Right lobe of liver (tissue), 6 donors: Measurements from ENCODE around the gene DHRS4. TPM values are rescaled to one million over a fixed set of nuclear protein-coding genes. Genes with fewer than 3 reads are reported as not detected.

Source experiments
- ATAC-seq, 4 donors: fragments of 200-7000 bp; cut with Tn5 transposase; one replicate each; pipeline ENCODE4 v1.9.1; 2020; ENCODE audit warnings: mild to moderate bottlenecking in 4 of 4, moderate library complexity in 4 of 4
- DNase-seq, 3 donors: peaks; one replicate each; pipeline ENCODE4 v3.0.0-alpha.2; 2020
- H3K27ac ChIP-seq, 3 donors: fragments of 200-600 bp; one replicate each; pipeline ENCODE4 v1.8.0; 2022
- H3K27me3 ChIP-seq, 2 donors: fragments of 200-600 bp; one replicate each; pipeline ENCODE4 v1.8.0; 2022
- H3K36me3 ChIP-seq, 4 donors: fragments of 200-600 bp; sonication (generic) in 1 of 4; one replicate each; pipeline versions ENCODE4 v1.5.1 to v1.8.0; 2017 to 2022; ENCODE audit warnings: control low read depth in 1 of 4
- H3K4me1 ChIP-seq, 4 donors: fragments of 200-600 bp; sonication (generic) in 1 of 4; one replicate each; pipeline versions ENCODE4 v1.5.1 to v1.8.0; 2017 to 2022; ENCODE audit warnings: control low read depth in 1 of 4
- H3K4me3 ChIP-seq, 3 donors: fragments of 200-600 bp; one replicate each; pipeline ENCODE4 v1.8.0; 2022
- H3K9me3 ChIP-seq, 4 donors: fragments of 200-600 bp; sonication (generic) in 1 of 4; one replicate each; pipeline versions ENCODE4 v1.5.1 to v1.8.0; 2017 to 2022; ENCODE audit warnings: control low read depth in 1 of 4
- POLR2A ChIP-seq: fragments of 450-650 bp; IDR thresholded peaks from one replicate; pipeline ENCODE4 v1.6.1; 2017; ENCODE audit warnings: antibody characterized with exemption, mild to moderate bottlenecking
- WGBS: methylation state at CpG from one replicate; pipeline ENCODE4 v1.1.6; 2018; ENCODE audit warnings: low coverage, low lambda C conversion rate; ENCODE audit not compliant: insufficient coverage; ENCODE audit errors: missing lambda C conversion rate; 5-methylcytosine and 5-hydroxymethylcytosine counted together
- intact Hi-C, 2 donors: fragments of 100-400 bp; cut with DNase I; formaldehyde crosslinking; loops; one replicate each; pipeline versions ENCODE4 v1.11.2 to v1.14.1; 2022
- total RNA-seq, 6 experiments: library from RNA; depleted of rRNA in 2 of 6; stranded (reverse); fragments of >200 nt in 2 of 6; fragmentation: NEBNext Ultra II Directional in 3 of 6; extraction: Animal tissue kit (Norgen Biotek cat#: 25700) in 3 of 6; gene quantifications; one replicate each; pipeline versions ENCODE4 v1.1.0 to v1.2.4, GENCODE V29; 2016 to 2023
- TF ChIP-seq, protein P1 (sequence below), 4 donors: fragments of 200-600 bp in 3 of 4; fragments of 450-650 bp in 1 of 4; IDR thresholded peaks; one replicate each; pipeline versions ENCODE4 v1.5.1 to v1.8.0; 2016 to 2022; ENCODE audit warnings: antibody characterized with exemption in 4 of 4, mild to moderate bottlenecking in 2 of 4
- donor health status: DM: no; HTN: yes; CAD: no.
- donor health status: DM: no; HTN: no; CAD: no.
- donor health status: DM: no; HTN: no; CAD: no.
- donor health status: DM: no; HTN: yes; CAD: no.
- donor health status: DM: no; HTN: yes; CAD: no.

The DHRS4 gene
- total RNA-seq, 6 experiments from 2014 or later = 30.5 to 82.5 (median 45.1) TPM

DNA sequence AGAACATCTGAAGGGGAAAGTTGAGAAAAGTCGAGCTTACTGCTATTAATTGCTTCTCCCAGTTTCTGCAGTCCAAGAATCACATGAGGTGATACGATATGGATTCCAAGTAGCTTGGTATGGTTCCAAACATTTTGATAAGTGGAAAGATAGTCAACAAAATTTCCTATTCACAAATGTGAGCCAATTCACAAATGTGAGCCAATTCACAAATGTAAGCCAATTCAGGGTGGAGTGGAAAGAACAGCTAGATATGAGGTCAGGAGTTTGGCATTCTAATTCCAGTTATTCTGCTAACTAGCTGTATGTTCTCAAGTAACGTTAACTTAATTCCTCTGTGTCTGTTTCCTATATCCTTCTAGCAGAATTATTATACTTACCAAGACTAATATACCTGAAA lies 37.6 kb upstream of the DHRS4 start:
- TF ChIP-seq POLR2A = no peak
- TF ChIP-seq, protein P1, sequence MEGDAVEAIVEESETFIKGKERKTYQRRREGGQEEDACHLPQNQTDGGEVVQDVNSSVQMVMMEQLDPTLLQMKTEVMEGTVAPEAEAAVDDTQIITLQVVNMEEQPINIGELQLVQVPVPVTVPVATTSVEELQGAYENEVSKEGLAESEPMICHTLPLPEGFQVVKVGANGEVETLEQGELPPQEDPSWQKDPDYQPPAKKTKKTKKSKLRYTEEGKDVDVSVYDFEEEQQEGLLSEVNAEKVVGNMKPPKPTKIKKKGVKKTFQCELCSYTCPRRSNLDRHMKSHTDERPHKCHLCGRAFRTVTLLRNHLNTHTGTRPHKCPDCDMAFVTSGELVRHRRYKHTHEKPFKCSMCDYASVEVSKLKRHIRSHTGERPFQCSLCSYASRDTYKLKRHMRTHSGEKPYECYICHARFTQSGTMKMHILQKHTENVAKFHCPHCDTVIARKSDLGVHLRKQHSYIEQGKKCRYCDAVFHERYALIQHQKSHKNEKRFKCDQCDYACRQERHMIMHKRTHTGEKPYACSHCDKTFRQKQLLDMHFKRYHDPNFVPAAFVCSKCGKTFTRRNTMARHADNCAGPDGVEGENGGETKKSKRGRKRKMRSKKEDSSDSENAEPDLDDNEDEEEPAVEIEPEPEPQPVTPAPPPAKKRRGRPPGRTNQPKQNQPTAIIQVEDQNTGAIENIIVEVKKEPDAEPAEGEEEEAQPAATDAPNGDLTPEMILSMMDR (IDR thresholded peaks at IDR 0.05) = no peak
- Histone ChIP-seq H3K27me3 (no peaks in the 10 kb centered on the region), H3K27ac (no peak overlapping the region), H3K9me3 (no peaks in the 10 kb centered on the region), H3K4me1 (no peaks in the 10 kb centered on the region), H3K4me3 (no peak overlapping the region), H3K36me3 (no peaks in the 10 kb centered on the region)
- intact Hi-C loops = no loop called here
- WGBS = 50% methylated on average over 3 of the region's 3 CpGs
- no peak for ATAC-seq
- no peak for DNase-seq

DNA sequence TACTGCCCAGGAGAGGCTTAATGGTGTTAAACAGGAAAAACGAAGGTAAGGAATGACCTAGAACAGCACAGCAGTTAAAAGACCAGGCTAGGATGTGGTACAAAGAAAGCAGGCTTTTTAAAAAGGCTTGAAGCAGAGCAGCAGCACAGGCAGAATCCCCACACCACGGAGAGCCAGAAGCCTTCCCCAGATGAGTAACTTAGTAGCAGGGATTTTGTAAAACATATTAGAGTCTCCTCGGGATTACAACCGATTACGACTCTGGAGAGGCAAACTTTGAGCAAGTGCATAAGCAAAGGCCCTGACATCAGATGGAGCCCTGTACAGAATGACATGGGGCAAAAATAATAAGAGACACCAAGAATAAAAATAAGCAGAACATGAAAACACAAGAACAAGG lies 37.1 kb upstream of the DHRS4 start:
- no peak for ATAC-seq
- Histone ChIP-seq H3K9me3 (no peaks in the 10 kb centered on the region), H3K4me3 (no peak overlapping the region), H3K27me3 (no peaks in the 10 kb centered on the region), H3K27ac (no peak overlapping the region), H3K4me1 (no peaks in the 10 kb centered on the region), H3K36me3 (no peaks in the 10 kb centered on the region)
- TF ChIP-seq POLR2A = no peak
- TF ChIP-seq, protein P1 (IDR thresholded peaks at IDR 0.05) = no peak
- intact Hi-C loops = no loop called here
- 75% methylated on average over 5 of the region's 5 CpGs for WGBS
- no peak for DNase-seq

DNA sequence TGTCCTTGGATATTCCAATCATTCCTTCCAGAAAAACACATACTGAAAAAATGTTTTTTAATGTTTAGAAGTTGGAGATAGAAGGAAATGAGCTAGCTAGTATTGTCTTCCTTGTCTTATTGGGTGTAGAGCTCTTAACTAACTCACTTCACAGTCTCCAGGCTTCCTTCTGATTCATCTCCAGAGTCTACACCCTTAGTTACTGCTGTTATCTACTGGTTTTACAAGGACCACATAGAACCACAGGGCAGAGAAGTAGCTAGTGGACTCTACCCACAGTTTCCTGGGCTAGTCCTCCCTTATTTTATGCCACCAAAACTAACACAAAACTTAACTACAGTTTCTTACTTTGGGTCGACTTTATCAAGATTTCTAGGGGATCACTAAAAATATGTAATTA lies 31.0 kb upstream of the DHRS4 start:
- no peaks in the 10 kb centered on the region for H3K4me1 ChIP-seq

DNA sequence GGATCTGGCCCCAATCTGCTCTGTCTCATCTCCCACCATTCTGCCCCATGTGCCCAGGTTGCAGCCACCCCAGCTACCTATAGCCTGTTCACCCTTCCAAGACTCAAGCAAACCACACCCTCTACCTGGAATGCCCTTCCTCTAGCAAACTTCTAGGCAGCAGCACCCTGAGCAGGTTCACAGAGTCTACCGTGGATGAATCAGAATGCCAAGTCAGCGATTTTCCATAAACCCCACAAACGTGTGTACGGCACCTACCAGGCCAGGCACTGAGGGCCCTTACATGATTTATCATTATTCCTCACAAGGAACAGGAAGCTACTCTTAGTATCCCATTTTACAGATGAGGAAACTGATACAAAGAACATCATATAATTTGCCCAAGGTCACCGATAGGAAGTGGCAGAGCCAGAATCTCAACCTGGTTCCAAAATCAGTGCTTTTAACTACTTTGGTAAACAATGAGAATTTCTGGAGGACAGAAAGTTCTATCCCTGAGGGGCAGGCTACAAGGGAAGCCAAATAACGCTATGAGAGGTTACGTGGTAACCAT lies 28.0 kb upstream of the DHRS4 start:
- Histone ChIP-seq H3K27ac (no peak overlapping the region), H3K36me3 (no peaks in the 10 kb centered on the region), H3K4me3 (no peak overlapping the region), H3K27me3 (no peaks in the 10 kb centered on the region), H3K9me3 (no peaks in the 10 kb centered on the region), H3K4me1 (peaks cover 0 to 12% (median 3%) of the 10 kb centered on the region in 4 donors)
- no peak for ATAC-seq
- 87% methylated on average over 5 of the region's 7 CpGs for WGBS
- intact Hi-C loops = no loop called here
- no peak for DNase-seq
- TF ChIP-seq, protein P1 (IDR thresholded peaks at IDR 0.05) = no peak
- no peak for TF ChIP-seq POLR2A

More for the DNA sequence above, 31.0 kb upstream of the DHRS4 start:
- WGBS = 72% methylated on average over 1 of the region's 1 CpG
- Histone ChIP-seq H3K4me3 (no peak overlapping the region), H3K9me3 (no peaks in the 10 kb centered on the region), H3K27ac (no peak overlapping the region), H3K36me3 (no peaks in the 10 kb centered on the region), H3K27me3 (no peaks in the 10 kb centered on the region)
- TF ChIP-seq, protein P1 (IDR thresholded peaks at IDR 0.05) = no peak
- TF ChIP-seq POLR2A = no peak
- intact Hi-C loops = no loop called here
- no peak for DNase-seq
- no peak for ATAC-seq

DNA sequence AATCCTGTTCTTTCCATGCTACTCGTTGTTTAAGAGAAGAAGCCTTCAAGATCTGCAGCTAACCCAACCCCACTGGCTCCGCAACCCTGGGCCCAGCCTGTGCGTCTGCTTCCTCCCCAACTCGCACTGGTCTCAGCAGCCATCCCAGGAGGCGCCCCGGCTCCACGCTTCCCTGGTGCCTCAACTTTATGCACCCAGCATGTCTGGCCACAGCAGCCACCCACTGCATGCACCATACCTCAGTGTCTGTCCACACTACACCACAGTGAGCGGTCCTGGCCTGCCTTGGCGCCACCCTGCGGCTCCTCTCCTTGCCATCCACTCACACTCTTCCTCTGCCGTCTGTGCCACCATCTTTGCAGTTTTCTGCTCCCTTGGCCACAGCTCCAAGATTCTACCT lies 27.0 kb upstream of the DHRS4 start:
- 93% methylated on average over 6 of the region's 11 CpGs for WGBS
- Histone ChIP-seq H3K36me3 (no peaks in the 10 kb centered on the region), H3K27me3 (no peaks in the 10 kb centered on the region), H3K4me3 (no peak overlapping the region), H3K27ac (no peak overlapping the region), H3K4me1 (peaks cover 0 to 19% (median 5%) of the 10 kb centered on the region in 4 donors), H3K9me3 (no peaks in the 10 kb centered on the region)
- ATAC-seq (no peak), DNase-seq (no peak)
- intact Hi-C loops = no loop called here
- TF ChIP-seq, protein P1 (IDR thresholded peaks at IDR 0.05) = no peak
- no peak for TF ChIP-seq POLR2A
